22Rv1 (cell line): Measurements from ENCODE around the gene KAZN.

Source experiments
- H3K27ac ChIP-seq: fragments of 450-650 bp; 2 replicates; pipeline ENCODE4 v1.5.1; 2017
- CTCF ChIP-seq: fragments of 450-650 bp; IDR thresholded peaks from 2 replicates; pipeline ENCODE4 v1.5.1; 2017; ENCODE audit warnings: mild to moderate bottlenecking
- ZFX ChIP-seq: fragments of 450-650 bp; IDR thresholded peaks from 2 replicates; pipeline ENCODE4 v1.6.1; 2017; ENCODE audit warnings: antibody characterized with exemption, borderline replicate concordance

KAZN gene

DNA sequence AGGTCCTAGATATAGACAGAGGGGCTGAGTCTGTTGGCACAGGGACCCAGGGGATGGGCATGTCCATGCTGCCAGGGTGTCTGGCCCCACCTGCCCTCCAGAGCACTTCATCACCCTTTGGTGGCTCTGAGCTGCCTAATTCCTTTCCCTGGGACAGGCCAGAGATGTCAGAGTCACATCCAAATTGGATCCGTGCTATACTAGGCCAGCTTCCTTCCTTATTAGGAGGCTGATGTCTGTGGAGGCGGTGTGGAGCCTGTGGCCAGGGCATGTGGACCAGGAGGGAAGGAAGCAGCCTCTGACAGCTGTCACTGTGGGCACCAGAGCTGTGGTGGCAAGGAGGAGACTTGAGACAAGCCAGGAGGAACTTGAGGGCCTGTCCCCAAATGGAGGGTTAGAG lies 477.3 kb downstream of the KAZN start:
- TF ChIP-seq CTCF: no peak
- TF ChIP-seq ZFX: no peak
- no peak overlapping the region for H3K27ac ChIP-seq

DNA sequence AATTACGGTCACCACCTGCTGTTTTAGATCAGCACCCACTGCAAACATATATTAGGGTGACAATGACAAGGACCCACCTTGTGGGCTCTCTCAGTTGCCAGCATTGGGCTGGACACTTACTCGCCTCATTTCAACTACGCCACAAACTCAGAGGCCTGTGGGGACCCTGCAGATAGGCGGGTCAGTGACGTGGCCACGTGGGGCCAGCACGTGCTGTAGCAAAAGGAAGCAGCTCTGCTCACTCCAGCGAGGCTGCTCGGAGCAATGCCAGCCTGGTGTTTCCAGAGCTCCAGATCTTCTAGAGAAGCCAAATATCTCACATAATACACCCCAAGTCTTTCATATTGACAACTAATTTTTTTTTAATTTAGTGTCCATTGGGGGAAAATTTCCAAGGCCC lies 478.3 kb downstream of the KAZN start:
- no peak overlapping the region for H3K27ac ChIP-seq

GRCh38 chr1:15077384-15077783 lies 478.9 kb downstream of the KAZN start:
- H3K27ac ChIP-seq: no peak overlapping the region
- TF ChIP-seq ZFX: no peak
- TF ChIP-seq CTCF: no peak

More for the DNA sequence above, 478.3 kb downstream of the KAZN start:
- no peak for TF ChIP-seq CTCF
- no peak for TF ChIP-seq ZFX

DNA sequence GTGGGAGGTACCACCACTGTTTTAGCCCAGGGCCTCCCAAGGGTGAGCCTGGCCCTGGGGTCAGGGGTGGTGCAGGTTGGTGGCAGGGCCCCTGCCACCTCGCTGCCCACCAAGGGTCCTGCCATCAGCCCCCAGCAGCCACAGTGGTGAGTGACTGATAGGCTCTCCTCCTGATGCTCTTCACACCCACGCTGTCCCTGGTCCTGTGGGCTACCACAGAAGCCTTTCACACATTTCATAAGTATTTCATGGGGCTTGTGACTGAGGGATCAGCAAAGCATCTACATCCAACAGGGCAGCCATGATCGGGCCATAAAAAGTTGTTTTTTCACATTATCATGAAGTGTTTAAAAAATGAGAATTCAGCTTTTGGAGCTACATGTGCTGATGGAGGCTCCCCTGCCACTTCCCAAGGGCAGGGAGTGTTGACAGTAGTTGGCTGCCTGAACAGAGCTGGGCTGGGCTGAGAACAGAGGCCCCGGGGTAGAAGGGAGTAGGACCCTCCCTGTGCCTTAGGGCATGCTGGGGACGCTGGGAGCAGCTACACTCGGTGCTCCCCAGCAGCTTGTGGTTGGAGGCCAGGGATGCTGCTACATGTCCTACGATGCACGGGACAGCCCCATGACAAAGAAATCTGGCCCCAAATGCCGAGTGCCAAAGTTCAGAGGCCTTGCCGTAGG lies 482.0 kb downstream of the KAZN start:
- H3K27ac ChIP-seq: no peak overlapping the region
- TF ChIP-seq CTCF: no peak
- no peak for TF ChIP-seq ZFX

DNA sequence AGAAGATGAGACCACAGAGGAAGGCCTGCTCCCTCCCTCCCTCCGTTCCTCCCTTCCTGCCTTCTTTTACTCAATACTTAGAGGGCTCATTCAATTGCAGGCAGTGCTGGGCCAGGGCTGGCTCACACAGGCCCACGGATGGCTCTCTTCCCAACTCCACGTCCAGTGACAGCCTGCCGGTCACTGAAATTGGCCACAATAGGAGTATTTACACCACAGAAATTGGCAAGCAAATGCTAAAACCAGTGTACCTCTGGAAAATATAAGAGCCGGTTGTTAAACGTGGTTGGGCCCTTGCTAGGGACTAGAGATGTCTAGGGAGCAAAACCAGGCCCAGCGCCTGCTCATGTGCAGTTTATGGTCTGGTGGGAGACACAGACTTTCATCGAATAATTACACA lies 482.6 kb downstream of the KAZN start:
- no peak overlapping the region for H3K27ac ChIP-seq
- TF ChIP-seq CTCF (no peak), ZFX (no peak)

GRCh38 chr1:15083578-15083977 lies 485.1 kb downstream of the KAZN start:
- TF ChIP-seq ZFX: no peak
- TF ChIP-seq CTCF: no peak
- H3K27ac ChIP-seq: no peak overlapping the region

DNA sequence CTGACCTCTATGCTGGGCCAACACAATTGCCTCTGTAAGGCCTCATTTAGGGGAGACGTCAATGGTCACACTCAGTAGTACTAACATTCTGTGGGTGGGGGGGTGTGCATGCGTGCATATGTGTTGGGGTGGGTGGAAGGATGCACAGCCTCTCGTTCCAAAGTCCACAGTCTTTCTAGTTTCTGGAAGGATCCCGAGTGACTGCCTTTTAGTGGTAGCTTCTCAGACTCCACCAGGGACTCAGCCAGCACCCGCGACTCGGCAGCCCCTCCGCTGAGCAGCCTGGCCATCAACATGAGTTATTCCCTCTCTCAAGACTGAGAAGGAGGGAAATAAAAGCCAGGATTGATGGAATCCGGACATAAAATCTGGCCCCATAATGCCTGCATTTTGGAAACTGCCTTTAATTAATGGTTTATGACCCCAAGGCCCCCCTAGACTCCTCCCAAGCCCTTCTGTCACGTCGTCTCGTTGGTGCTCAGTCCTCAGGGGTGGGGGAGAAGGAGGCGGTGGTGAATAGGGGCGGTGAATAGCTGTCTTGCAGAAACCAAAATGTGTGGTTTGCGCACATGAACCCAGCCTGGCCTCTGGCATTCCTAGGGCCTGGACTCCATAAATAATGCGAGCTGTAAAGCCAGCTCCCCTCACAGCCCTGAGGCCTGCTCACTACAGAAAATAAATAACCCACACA lies 489.9 kb downstream of the KAZN start:
- no peak overlapping the region for H3K27ac ChIP-seq
- TF ChIP-seq ZFX (no peak), CTCF (no peak)
